Cardiac septum (tissue), 1 donor: ENCODE data around the gene NPPA. TPM values are rescaled to one million over a fixed set of nuclear protein-coding genes. Genes with fewer than 3 reads are reported as not detected.

Experiments
- DNase-seq: peaks from one replicate; pipeline ENCODE4 v3.0.0-alpha.2; 2020; ENCODE audit warnings: low spot score
- intact Hi-C: fragments of 100-400 bp; cut with DNase I; formaldehyde crosslinking; loops from one replicate; pipeline ENCODE4 v1.14.0; 2022
- total RNA-seq: library from RNA; stranded (reverse); fragmentation: NEBNext Ultra II Directional; extraction: Animal tissue kit (Norgen Biotek cat#: 25700); gene quantifications from one replicate; pipeline ENCODE4 v1.2.1, GENCODE V29; 2021
- donor health status: DM: no; HTN: no; CAD: no.

NPPA gene
- total RNA-seq, 1 donor from 2014 or later: 21,376 TPM

GRCh38 chr1:11878081-11878890 lies 30.7 kb upstream of the NPPA start:
- intact Hi-C loops: no loop called here
- no peak for DNase-seq

- intact Hi-C loops: no loop called here
These were observed 29.5 kb upstream of the NPPA start for GRCh38 chr1:11877074-11877473.

GRCh38 chr1:11875094-11875493 lies 27.5 kb upstream of the NPPA start:
- intact Hi-C loops: no loop called here
- DNase-seq: no peak

More at GRCh38 chr1:11877074-11877473, 29.5 kb upstream of the NPPA start:
- DNase-seq: no peak

GRCh38 chr1:11874624-11875023 lies 27.0 kb upstream of the NPPA start:
- intact Hi-C loops: loop anchor here (1.0 kb wide), 3 partner anchors 9 to 15 kb away; no protein-coding TSS in a partner anchor
- DNase-seq: no peak

- intact Hi-C loops: loop anchor here (1.0 kb wide), 3 partner anchors 9 to 15 kb away; no protein-coding TSS in a partner anchor
- peak; percentile 92 for DNase-seq
These were observed 26.6 kb upstream of the NPPA start for GRCh38 chr1:11874258-11874562.

- DNase-seq: no peak
- intact Hi-C loops: loop anchor here (1.0 kb wide), 3 partner anchors 10 to 14 kb away; no protein-coding TSS in a partner anchor
These were observed 26.0 kb upstream of the NPPA start for GRCh38 chr1:11873395-11874257.

- DNase-seq: no peak
- intact Hi-C loops: no loop called here
These were observed 25.0 kb upstream of the NPPA start for GRCh38 chr1:11872545-11872944.

GRCh38 chr1:11869650-11870207 lies 22.1 kb upstream of the NPPA start:
- DNase-seq: no peak
- intact Hi-C loops: loop anchor here (2.0 kb wide), 1 partner anchor 21 kb away; no protein-coding TSS in a partner anchor

- intact Hi-C loops: no loop called here
These were observed 21.5 kb upstream of the NPPA start for GRCh38 chr1:11869104-11869503.

GRCh38 chr1:11868331-11868980 lies 20.9 kb upstream of the NPPA start:
- DNase-seq: no peak
- intact Hi-C loops: no loop called here

More at GRCh38 chr1:11869104-11869503, 21.5 kb upstream of the NPPA start:
- no peak for DNase-seq

- intact Hi-C loops: no loop called here
- no peak for DNase-seq
These were observed 15.3 kb upstream of the NPPA start for GRCh38 chr1:11862890-11863289.

- intact Hi-C loops: no loop called here
- no peak for DNase-seq
These were observed 13.0 kb upstream of the NPPA start for GRCh38 chr1:11860587-11860986.

GRCh38 chr1:11860083-11860482 lies 12.5 kb upstream of the NPPA start:
- DNase-seq: no peak
- intact Hi-C loops: no loop called here

- peak; percentile 89 for DNase-seq
- intact Hi-C loops: loop anchor here (1.0 kb wide), 2 partner anchors 15 to 28 kb away; no protein-coding TSS in a partner anchor
These were observed 11.6 kb upstream of the NPPA start for GRCh38 chr1:11858968-11859871.

- intact Hi-C loops: no loop called here
- no peak for DNase-seq
These were observed 11.0 kb upstream of the NPPA start, which contains the start of gene NPPB for GRCh38 chr1:11858613-11858967. NPPB (minus strand) TSS chr1:11858945; CDS start chr1:11858833, 112 bp downstream.

GRCh38 chr1:11858158-11858557 lies 10.6 kb upstream of the NPPA start:
- DNase-seq: no peak
- intact Hi-C loops: no loop called here

- DNase-seq: no peak
- intact Hi-C loops: no loop called here
These were observed 9.7 kb upstream of the NPPA start for GRCh38 chr1:11857164-11857851.

GRCh38 chr1:11856698-11857097 lies 9.1 kb upstream of the NPPA start:
- no peak for DNase-seq
- intact Hi-C loops: no loop called here
